Mesenchymal stem cell (in vitro differentiated cells and primary cell): ENCODE results near the gene LRRFIP1.
A peak's percentile ranks its signal among the peaks of the same experiment; 100 is the strongest.

Experiments used
- DNase-seq: peaks from one replicate; pipeline ENCODE4 v3.0.0-alpha.2; 2013
- H2AFZ ChIP-seq: one replicate; pipeline ENCODE4 v1.6.1; 2013; ENCODE audit warnings: low read depth, mild to moderate bottlenecking, control low read depth, inconsistent platforms, low read length, moderate library complexity
- H2AK5ac ChIP-seq: 2 replicates; pipeline ENCODE4 v1.6.1; 2013; ENCODE audit warnings: low read length, moderate library complexity, mild to moderate bottlenecking, inconsistent platforms; ENCODE audit not compliant: severe bottlenecking
- H2BK120ac ChIP-seq: one replicate; pipeline ENCODE4 v1.6.1; 2013; ENCODE audit warnings: low read depth, mild to moderate bottlenecking, inconsistent platforms, low read length, moderate library complexity
- H2BK12ac ChIP-seq, 2 experiments: one replicate each; pipeline ENCODE4 v1.6.1; 2013; ENCODE audit warnings: inconsistent platforms in 2 of 2, low read length in 2 of 2, mild to moderate bottlenecking in 2 of 2, moderate library complexity in 2 of 2, control low read depth in 1 of 2
- H2BK15ac ChIP-seq: one replicate; pipeline ENCODE4 v1.6.1; 2013; ENCODE audit warnings: mild to moderate bottlenecking, low read depth, inconsistent platforms; ENCODE audit not compliant: poor library complexity, severe bottlenecking
- H2BK5ac ChIP-seq: 2 replicates; pipeline ENCODE4 v1.6.1; 2013; ENCODE audit warnings: low read depth, mild to moderate bottlenecking, low read length, control low read depth, inconsistent platforms; ENCODE audit not compliant: poor library complexity, severe bottlenecking
- H3K14ac ChIP-seq, 2 experiments: one replicate each; pipeline ENCODE4 v1.6.1; 2013; ENCODE audit warnings: inconsistent platforms in 2 of 2, low read length in 2 of 2, control low read depth in 1 of 2, mild to moderate bottlenecking in 1 of 2, moderate library complexity in 1 of 2
- H3K18ac ChIP-seq, 2 experiments: one replicate each; pipeline ENCODE4 v1.6.1; 2013; ENCODE audit warnings: inconsistent platforms in 2 of 2, low read length in 2 of 2, control low read depth in 1 of 2, low read depth in 1 of 2, mild to moderate bottlenecking in 1 of 2
- H3K23ac ChIP-seq, 2 experiments: one replicate each; pipeline ENCODE4 v1.6.1; 2013; ENCODE audit warnings: inconsistent platforms in 2 of 2, low read length in 2 of 2, mild to moderate bottlenecking in 2 of 2, moderate library complexity in 2 of 2, control low read depth in 1 of 2
- H3K27ac ChIP-seq: 2 replicates; pipeline ENCODE4 v1.5.1; 2013; ENCODE audit warnings: mild to moderate bottlenecking, moderate library complexity, low read length, control low read depth, inconsistent platforms; ENCODE audit not compliant: poor library complexity, severe bottlenecking
- H3K27me3 ChIP-seq, 2 experiments: 2 replicates each; pipeline versions ENCODE4 v1.6.1 to v1.7.0; 2013; ENCODE audit warnings: low read length in 2 of 2, mild to moderate bottlenecking in 2 of 2, moderate library complexity in 2 of 2, control low read depth in 1 of 2, inconsistent platforms in 1 of 2; ENCODE audit not compliant: control insufficient read depth in 1 of 2, insufficient read depth in 1 of 2
- H3K36me3 ChIP-seq, 2 experiments: 2 replicates each; pipeline versions ENCODE4 v1.6.1 to v1.7.0; 2013; ENCODE audit warnings: low read length in 2 of 2, control low read depth in 1 of 2, inconsistent platforms in 1 of 2, low read depth in 1 of 2, mild to moderate bottlenecking in 1 of 2; ENCODE audit not compliant: insufficient read depth in 2 of 2, control insufficient read depth in 1 of 2
- H3K4ac ChIP-seq, 2 experiments: one replicate each; pipeline ENCODE4 v1.6.1; 2013; ENCODE audit warnings: inconsistent platforms in 2 of 2, low read length in 2 of 2, mild to moderate bottlenecking in 2 of 2, moderate library complexity in 2 of 2, control low read depth in 1 of 2, low read depth in 1 of 2
- H3K4me1 ChIP-seq: 2 replicates; pipeline ENCODE4 v1.6.1; 2013; ENCODE audit warnings: low read depth, low read length, control low read depth; ENCODE audit not compliant: control insufficient read depth, insufficient read depth
- H3K4me2 ChIP-seq: 2 replicates; pipeline ENCODE4 v1.6.1; 2013; ENCODE audit warnings: low read length, mild to moderate bottlenecking, inconsistent platforms; ENCODE audit not compliant: poor library complexity, severe bottlenecking
- H3K4me3 ChIP-seq, 2 experiments: 2 replicates each; pipeline versions ENCODE4 v1.5.1 to v1.7.0; 2013; ENCODE audit warnings: low read length in 2 of 2, mild to moderate bottlenecking in 2 of 2, control low read depth in 1 of 2, low read depth in 1 of 2; ENCODE audit not compliant: insufficient read depth in 1 of 2
- H3K79me1 ChIP-seq: replicated peaks from 2 replicates; pipeline ENCODE4 v1.6.1; 2013; ENCODE audit warnings: mild to moderate bottlenecking, control low read depth, low read length, inconsistent platforms; ENCODE audit not compliant: poor library complexity, severe bottlenecking
- H3K9ac ChIP-seq: 2 replicates; pipeline ENCODE4 v1.7.0; 2013; ENCODE audit warnings: mild to moderate bottlenecking, low read length, moderate library complexity
- H3K9me3 ChIP-seq: 2 replicates; pipeline ENCODE4 v1.7.0; 2013; ENCODE audit warnings: mild to moderate bottlenecking, low read length; ENCODE audit not compliant: control insufficient read depth
- H4K8ac ChIP-seq: one replicate; pipeline ENCODE4 v1.6.1; 2013; ENCODE audit warnings: inconsistent platforms, mild to moderate bottlenecking, low read length, moderate library complexity
- H4K91ac ChIP-seq: one replicate; pipeline ENCODE4 v1.6.1; 2013; ENCODE audit warnings: mild to moderate bottlenecking, low read length, inconsistent platforms
- WGBS: methylation state at CpG from one replicate; pipeline ENCODE4 v1.1.7; 2013; ENCODE audit warnings: mixed read lengths; 5-methylcytosine and 5-hydroxymethylcytosine counted together

The LRRFIP1 gene

DNA sequence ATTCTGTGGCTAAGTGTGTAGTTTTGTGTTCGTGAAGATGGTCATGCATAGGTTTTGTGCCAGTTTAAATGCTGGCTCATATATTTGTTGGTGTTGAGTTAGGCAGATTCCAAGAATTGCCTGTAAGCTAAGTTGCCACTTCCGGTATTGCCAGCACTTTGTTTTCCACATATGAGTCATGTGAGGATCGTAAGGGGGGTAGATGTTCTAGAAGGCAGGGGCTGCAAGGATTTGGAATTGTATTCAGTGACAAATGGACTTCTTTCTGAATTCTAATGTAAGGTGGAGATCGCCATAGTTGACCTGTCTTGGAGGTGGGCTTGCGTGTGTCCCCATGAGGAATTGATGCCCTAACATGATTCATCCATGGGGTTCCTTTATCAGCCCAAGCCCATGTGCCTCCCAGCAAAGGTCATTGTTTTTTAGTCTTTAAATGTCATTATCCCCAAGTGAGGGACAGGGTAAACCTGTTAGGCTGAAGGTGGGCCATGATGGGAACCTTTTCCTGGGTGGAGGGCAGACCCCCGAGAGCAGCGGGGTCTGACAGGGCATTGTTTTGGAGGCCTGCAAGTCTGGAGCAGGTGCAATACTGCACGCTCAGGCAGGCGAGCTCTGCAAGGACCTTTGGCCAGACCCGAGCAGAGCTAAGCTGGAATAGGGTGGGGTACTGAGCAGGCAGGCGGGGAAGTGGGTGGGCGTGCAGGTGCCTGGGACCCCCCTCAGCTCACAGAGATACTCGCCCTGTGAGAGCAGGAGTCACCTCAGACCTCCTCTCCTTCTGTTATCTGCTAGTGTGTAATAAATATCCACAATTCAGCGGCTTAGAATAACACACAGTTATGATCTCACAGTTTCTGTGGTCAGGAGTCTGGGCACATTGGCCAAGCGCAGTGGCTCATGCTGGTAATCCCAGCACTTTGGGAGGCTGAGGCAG, 77.4 kb downstream of the LRRFIP1 start:
- Histone ChIP-seq H3K4me2 (no peak overlapping the region), H4K91ac (no peak overlapping the region), H3K23ac (no peak overlapping the region), H4K8ac (no peak overlapping the region), H2BK120ac (peak overlapping the region; percentile 57), H3K9me3 (no peaks in the 10 kb centered on the region), H3K4me1 (peaks cover 50% of the 10 kb centered on the region), H3K36me3 (peaks cover 9 to 13% of the 10 kb centered on the region in 2 experiments), H3K18ac (peak overlapping the region in 1 of 2 experiments; percentile 74), H2AFZ (no peak overlapping the region), H3K9ac (no peak overlapping the region), H3K4me3 (no peak overlapping the region), H3K79me1 (peaks cover 21% of the 10 kb centered on the region), H3K4ac (peak overlapping the region; percentile 0 to 57), H3K27ac (peak overlapping the region; percentile 13), H2BK12ac (peak overlapping the region; percentile 7 to 28), H2BK5ac (no peak overlapping the region), H2AK5ac (no peak overlapping the region), H3K14ac (no peak overlapping the region), H3K27me3 (no peaks in the 10 kb centered on the region), H2BK15ac (no peak overlapping the region)
- 70% methylated on average over 14 of the region's 15 CpGs for WGBS
- DNase-seq = peak; percentile 80

DNA sequence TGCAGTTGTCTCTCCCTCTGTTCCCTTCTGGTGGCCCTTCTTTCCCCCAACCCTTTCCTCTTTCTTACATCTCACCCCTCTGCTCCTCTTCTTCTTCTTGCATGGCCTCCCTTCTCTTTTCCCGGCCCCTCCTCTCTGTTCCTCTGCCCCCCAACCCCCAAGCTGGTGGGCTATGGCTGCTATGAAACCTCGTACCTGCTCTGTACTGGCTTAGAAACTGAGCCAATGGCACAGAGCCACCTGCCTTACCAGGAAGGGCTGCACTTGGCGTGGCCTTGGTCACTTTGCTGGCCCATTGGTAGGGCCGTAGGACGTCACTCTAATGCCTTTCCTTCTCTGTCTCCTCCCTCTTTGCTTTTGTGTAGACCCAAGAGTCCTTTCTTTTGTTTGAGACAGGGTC, 78.9 kb downstream of the LRRFIP1 start:
- no peaks in the 10 kb centered on the region for H3K27me3 ChIP-seq
- DNase-seq = no peak
- H2BK15ac ChIP-seq = no peak overlapping the region
- no peak overlapping the region for H4K8ac ChIP-seq
- no peak overlapping the region for H3K18ac ChIP-seq
- WGBS = 97% methylated on average over 5 of the region's 5 CpGs
- H3K36me3 ChIP-seq = peaks cover 11 to 26% of the 10 kb centered on the region in 2 experiments
- H3K4me2 ChIP-seq = no peak overlapping the region
- H3K4ac ChIP-seq = no peak overlapping the region
- H3K4me3 ChIP-seq = no peak overlapping the region
- H2BK120ac ChIP-seq = no peak overlapping the region
- H3K9me3 ChIP-seq = no peaks in the 10 kb centered on the region
- H3K23ac ChIP-seq = no peak overlapping the region
- no peak overlapping the region for H3K9ac ChIP-seq
- peaks cover 24% of the 10 kb centered on the region for H3K79me1 ChIP-seq
- H2AFZ ChIP-seq = no peak overlapping the region
- peak overlapping the region in 1 of 2 experiments; percentile 37 for H2BK12ac ChIP-seq
- no peak overlapping the region for H3K27ac ChIP-seq
- no peak overlapping the region for H4K91ac ChIP-seq
- H3K4me1 ChIP-seq = peaks cover 38% of the 10 kb centered on the region
- no peak overlapping the region for H3K14ac ChIP-seq
- no peak overlapping the region for H2BK5ac ChIP-seq
- H2AK5ac ChIP-seq = no peak overlapping the region

DNA sequence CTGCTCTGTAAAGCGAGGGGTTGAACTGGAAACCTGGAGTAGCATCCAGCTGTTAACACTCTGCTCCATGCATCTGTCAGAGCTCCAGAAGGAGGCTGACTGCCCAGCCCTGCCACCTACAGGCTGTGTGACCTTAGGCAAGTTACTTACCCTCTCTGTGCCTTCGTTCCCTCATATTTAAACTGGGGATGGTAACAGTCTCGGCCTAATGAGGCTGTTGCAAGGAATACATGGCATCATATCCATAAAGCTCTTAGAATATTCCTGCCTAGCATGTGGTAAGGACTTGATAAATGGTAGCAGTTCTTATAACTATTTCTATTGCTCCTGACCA, 80.6 kb downstream of the LRRFIP1 start:
- WGBS = 94% methylated on average over 2 of the region's 3 CpGs
- no peak overlapping the region for H3K27ac ChIP-seq
- H3K27me3 ChIP-seq = no peaks in the 10 kb centered on the region
- no peak overlapping the region for H2BK12ac ChIP-seq
- no peak for DNase-seq
- H2AFZ ChIP-seq = no peak overlapping the region
- peaks cover 36% of the 10 kb centered on the region for H3K79me1 ChIP-seq
- no peak overlapping the region for H2AK5ac ChIP-seq
- no peaks in the 10 kb centered on the region for H3K9me3 ChIP-seq
- peaks cover 24% of the 10 kb centered on the region for H3K4me1 ChIP-seq
- H2BK5ac ChIP-seq = no peak overlapping the region
- H3K14ac ChIP-seq = no peak overlapping the region
- H4K8ac ChIP-seq = no peak overlapping the region
- no peak overlapping the region for H3K4me2 ChIP-seq
- H2BK120ac ChIP-seq = no peak overlapping the region
- no peak overlapping the region for H3K23ac ChIP-seq
- no peak overlapping the region for H4K91ac ChIP-seq
- no peak overlapping the region for H3K9ac ChIP-seq
- no peak overlapping the region for H3K4ac ChIP-seq
- no peak overlapping the region for H2BK15ac ChIP-seq
- peak overlapping the region in 1 of 2 experiments; percentile 46 for H3K18ac ChIP-seq
- no peak overlapping the region for H3K4me3 ChIP-seq
- peaks cover 25 to 43% of the 10 kb centered on the region in 2 experiments for H3K36me3 ChIP-seq

DNA sequence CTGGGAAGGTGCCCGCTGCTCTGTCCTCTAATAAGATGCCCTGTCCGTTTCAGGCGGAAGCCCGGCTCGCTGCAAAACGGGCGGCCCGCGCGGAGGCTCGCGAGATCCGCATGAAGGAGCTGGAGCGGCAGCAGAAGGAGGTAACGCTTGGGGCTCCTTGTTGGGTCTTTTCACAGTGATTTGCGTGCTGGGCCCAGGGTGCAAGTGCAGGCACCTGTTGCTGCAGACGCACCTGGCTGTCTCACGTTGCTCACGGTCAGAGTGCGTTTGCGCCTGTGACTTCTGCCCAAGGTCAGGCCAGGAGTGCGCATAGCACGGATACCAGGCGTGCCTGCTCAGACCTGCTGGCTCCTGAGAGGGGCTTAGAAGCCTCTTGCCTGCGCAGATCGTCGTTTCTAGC, 81.1 kb downstream of the LRRFIP1 start:
- peaks cover 20% of the 10 kb centered on the region for H3K4me1 ChIP-seq
- no peak overlapping the region for H2BK120ac ChIP-seq
- no peaks in the 10 kb centered on the region for H3K9me3 ChIP-seq
- no peak overlapping the region for H3K9ac ChIP-seq
- 96% methylated on average over 27 of the region's 27 CpGs for WGBS
- H3K27ac ChIP-seq = no peak overlapping the region
- H3K27me3 ChIP-seq = no peaks in the 10 kb centered on the region
- no peak overlapping the region for H3K4me2 ChIP-seq
- no peak overlapping the region for H3K14ac ChIP-seq
- H3K4ac ChIP-seq = no peak overlapping the region
- H3K36me3 ChIP-seq = peaks cover 25 to 48% of the 10 kb centered on the region in 2 experiments
- DNase-seq = no peak
- H3K23ac ChIP-seq = no peak overlapping the region
- no peak overlapping the region for H2AFZ ChIP-seq
- peak overlapping the region; percentile 19 for H4K91ac ChIP-seq
- no peak overlapping the region for H4K8ac ChIP-seq
- H2BK12ac ChIP-seq = no peak overlapping the region
- no peak overlapping the region for H2BK15ac ChIP-seq
- H3K18ac ChIP-seq = no peak overlapping the region
- H3K79me1 ChIP-seq = peaks cover 37% of the 10 kb centered on the region
- no peak overlapping the region for H3K4me3 ChIP-seq
- no peak overlapping the region for H2AK5ac ChIP-seq
- H2BK5ac ChIP-seq = no peak overlapping the region
